ENCODE results near the gene TNFAIP8L1.

Gene TNFAIP8L1

DNA sequence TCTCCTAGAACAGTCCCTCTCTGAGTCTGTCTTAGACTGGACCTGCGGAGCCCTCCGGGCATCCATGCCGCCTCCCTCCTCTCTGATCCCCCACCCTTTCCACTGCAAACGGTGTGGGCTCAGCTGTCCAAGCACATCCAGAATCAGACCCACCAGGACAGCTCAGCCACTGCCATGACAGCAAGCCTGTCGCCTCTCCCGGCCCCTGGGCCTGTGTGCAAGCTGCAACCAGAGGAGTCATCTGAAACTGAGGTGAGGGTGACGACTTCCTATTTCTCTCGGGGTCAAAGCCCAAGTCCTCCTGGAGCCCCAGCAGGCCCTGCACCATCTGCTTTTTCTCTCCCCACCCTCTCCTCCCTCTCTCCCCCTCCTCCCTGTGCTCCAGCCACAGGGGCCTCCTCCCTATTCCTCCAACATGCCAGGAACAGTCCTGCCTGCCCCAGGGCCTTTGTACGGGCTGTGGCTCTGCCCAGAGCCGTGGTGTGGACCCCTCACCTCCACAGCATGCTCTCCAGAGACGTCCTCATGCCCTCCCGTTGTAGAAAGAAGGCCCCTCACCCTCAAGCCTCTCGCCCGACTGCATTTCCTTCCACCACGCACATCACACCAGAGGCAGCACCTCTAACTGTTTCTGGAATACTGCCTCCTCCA, 54.3 kb downstream of the TNFAIP8L1 start:
- H3K4me3 ChIP-seq (replicated peaks; ENCODE audit: insufficient read depth, low read length) = no peak overlapping the region
- DNase-seq (ENCODE audit: low read depth in 1 of 2, low spot score in 1 of 2) = no peak
- no peaks in the 10 kb centered on the region for H3K27me3 ChIP-seq (ENCODE audit: insufficient read depth, poor library complexity, severe bottlenecking)
- TF ChIP-seq, protein P1, sequence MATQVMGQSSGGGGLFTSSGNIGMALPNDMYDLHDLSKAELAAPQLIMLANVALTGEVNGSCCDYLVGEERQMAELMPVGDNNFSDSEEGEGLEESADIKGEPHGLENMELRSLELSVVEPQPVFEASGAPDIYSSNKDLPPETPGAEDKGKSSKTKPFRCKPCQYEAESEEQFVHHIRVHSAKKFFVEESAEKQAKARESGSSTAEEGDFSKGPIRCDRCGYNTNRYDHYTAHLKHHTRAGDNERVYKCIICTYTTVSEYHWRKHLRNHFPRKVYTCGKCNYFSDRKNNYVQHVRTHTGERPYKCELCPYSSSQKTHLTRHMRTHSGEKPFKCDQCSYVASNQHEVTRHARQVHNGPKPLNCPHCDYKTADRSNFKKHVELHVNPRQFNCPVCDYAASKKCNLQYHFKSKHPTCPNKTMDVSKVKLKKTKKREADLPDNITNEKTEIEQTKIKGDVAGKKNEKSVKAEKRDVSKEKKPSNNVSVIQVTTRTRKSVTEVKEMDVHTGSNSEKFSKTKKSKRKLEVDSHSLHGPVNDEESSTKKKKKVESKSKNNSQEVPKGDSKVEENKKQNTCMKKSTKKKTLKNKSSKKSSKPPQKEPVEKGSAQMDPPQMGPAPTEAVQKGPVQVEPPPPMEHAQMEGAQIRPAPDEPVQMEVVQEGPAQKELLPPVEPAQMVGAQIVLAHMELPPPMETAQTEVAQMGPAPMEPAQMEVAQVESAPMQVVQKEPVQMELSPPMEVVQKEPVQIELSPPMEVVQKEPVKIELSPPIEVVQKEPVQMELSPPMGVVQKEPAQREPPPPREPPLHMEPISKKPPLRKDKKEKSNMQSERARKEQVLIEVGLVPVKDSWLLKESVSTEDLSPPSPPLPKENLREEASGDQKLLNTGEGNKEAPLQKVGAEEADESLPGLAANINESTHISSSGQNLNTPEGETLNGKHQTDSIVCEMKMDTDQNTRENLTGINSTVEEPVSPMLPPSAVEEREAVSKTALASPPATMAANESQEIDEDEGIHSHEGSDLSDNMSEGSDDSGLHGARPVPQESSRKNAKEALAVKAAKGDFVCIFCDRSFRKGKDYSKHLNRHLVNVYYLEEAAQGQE (IDR thresholded peaks at IDR 0.05; ENCODE audit: insufficient replicate concordance, low read depth) = no peak
- TF ChIP-seq SPI1 (IDR thresholded peaks at IDR 0.05; ENCODE audit: borderline replicate concordance, low read depth) = no peak
- no peak for TF ChIP-seq CTCF (IDR thresholded peaks at IDR 0.05; ENCODE audit: insufficient read depth, low read length)
- TF ChIP-seq GABPA (IDR thresholded peaks at IDR 0.05; ENCODE audit: low read depth) = no peak
- no peak for TF ChIP-seq POLR2AphosphoS5 (IDR thresholded peaks at IDR 0.05; ENCODE audit: low read depth)
- H3K27ac ChIP-seq (replicated peaks) = no peak overlapping the region

- no peaks in the 10 kb centered on the region for H3K27me3 ChIP-seq (ENCODE audit: insufficient read depth, poor library complexity, severe bottlenecking)
- no peak for TF ChIP-seq GABPA (IDR thresholded peaks at IDR 0.05; ENCODE audit: low read depth)
- no peak for TF ChIP-seq CTCF (IDR thresholded peaks at IDR 0.05; ENCODE audit: insufficient read depth, low read length)
- TF ChIP-seq POLR2AphosphoS5 (IDR thresholded peaks at IDR 0.05; ENCODE audit: low read depth) = no peak
- TF ChIP-seq, protein P1 (IDR thresholded peaks at IDR 0.05; ENCODE audit: insufficient replicate concordance, low read depth) = no peak
- no peak for TF ChIP-seq SPI1 (IDR thresholded peaks at IDR 0.05; ENCODE audit: borderline replicate concordance, low read depth)
- no peak for DNase-seq (ENCODE audit: low read depth in 1 of 2, low spot score in 1 of 2)
- no peak overlapping the region for H3K4me3 ChIP-seq (replicated peaks; ENCODE audit: insufficient read depth, low read length)
- H3K27ac ChIP-seq (replicated peaks) = no peak overlapping the region
These were observed 55.1 kb downstream of the TNFAIP8L1 start for GRCh38 chr19:4694211-4694987.

DNA sequence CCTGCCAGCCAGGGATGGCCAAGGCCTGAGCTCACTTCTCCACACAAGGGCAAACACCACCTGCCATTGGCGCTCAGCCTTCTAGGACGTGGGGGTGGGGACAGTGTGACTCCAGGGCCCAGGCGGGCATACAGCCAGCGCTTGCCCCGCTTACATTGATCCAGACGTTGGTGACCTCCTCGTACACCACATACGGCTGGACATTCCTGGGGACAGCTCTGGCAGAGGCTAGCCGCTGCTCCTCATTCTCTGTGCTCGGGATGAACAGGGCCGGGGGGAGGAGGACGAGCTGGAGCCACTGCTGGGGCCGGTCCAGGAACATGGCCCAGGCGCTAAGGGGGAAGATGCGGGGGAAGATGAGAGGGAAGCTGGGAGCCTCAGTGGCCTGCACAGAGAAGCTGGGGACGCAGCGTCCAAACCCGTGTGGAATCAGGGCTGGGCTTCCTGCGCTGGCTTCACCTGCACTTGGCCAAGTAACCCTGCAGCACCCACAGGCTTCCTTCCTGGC, 56.0 kb downstream of the TNFAIP8L1 start:
- no peak for TF ChIP-seq POLR2AphosphoS5 (IDR thresholded peaks at IDR 0.05; ENCODE audit: low read depth)
- TF ChIP-seq SPI1 (IDR thresholded peaks at IDR 0.05; ENCODE audit: borderline replicate concordance, low read depth) = no peak
- TF ChIP-seq, protein P1 (IDR thresholded peaks at IDR 0.05; ENCODE audit: insufficient replicate concordance, low read depth) = no peak
- no peak for TF ChIP-seq CTCF (IDR thresholded peaks at IDR 0.05; ENCODE audit: insufficient read depth, low read length)
- TF ChIP-seq GABPA (IDR thresholded peaks at IDR 0.05; ENCODE audit: low read depth) = no peak
- no peaks in the 10 kb centered on the region for H3K27me3 ChIP-seq (ENCODE audit: insufficient read depth, poor library complexity, severe bottlenecking)
- H3K27ac ChIP-seq (replicated peaks) = no peak overlapping the region
- no peak for DNase-seq (ENCODE audit: low read depth in 1 of 2, low spot score in 1 of 2)
- no peak overlapping the region for H3K4me3 ChIP-seq (replicated peaks; ENCODE audit: insufficient read depth, low read length)
